GM12878 (cell line): ENCODE data around the gene ADAMTSL2. TPM values are rescaled to one million over a fixed set of nuclear protein-coding genes. Genes with fewer than 3 reads are reported as not detected.

Experiments
- ATAC-seq: fragments of 200-7000 bp; cut with Tn5 transposase; 3 replicates; pipeline ENCODE4 v1.9.1; 2020; ENCODE audit warnings: mild to moderate bottlenecking, moderate library complexity
- BruUV-seq: library from RNA; stranded (reverse); fragments of 400-500 nt; replicated peaks from 2 replicates; lab custom pipeline; 2021; lab: Mats Ljungman, UMichigan
- CTCF ChIA-PET: fragments of 300-600 bp; sonication (Branson Sonifier 250); formaldehyde crosslinking; extraction: SDS; loops from one replicate; lab custom pipeline; 2021; ENCODE audit warnings: inconsistent platforms; lab: Yijun Ruan, JAX
- POLR2A ChIA-PET: fragments of 350-600 bp; formaldehyde crosslinking; extraction: SDS; loops from one replicate; lab custom pipeline; 2021; ENCODE audit warnings: inconsistent platforms; lab: Charles Lee
- RAD21 ChIA-PET: fragments of 300-600 bp; sonication (Branson Sonifier 250); formaldehyde crosslinking; loops from one replicate; lab custom pipeline; 2023; ENCODE audit warnings: antibody characterized with exemption; ENCODE audit not compliant: unreplicated experiment; lab: Charles Lee
- SMC1A ChIA-PET: fragments of 300-600 bp; sonication (Branson Sonifier 250); formaldehyde crosslinking; loops from one replicate; lab custom pipeline; 2023; ENCODE audit not compliant: unreplicated experiment, uncharacterized antibody; lab: Charles Lee
- DNase-seq: peaks from one replicate; pipeline ENCODE4 v3.0.0-alpha.2; 2011; ENCODE audit warnings: low read depth, low spot score
- FAIRE-seq: peaks from 3 replicates; lab custom pipeline; 2011; peaks lifted over from hg19 to GRCh38; lab: Jason Lieb, UNC
- H2AFZ ChIP-seq: 2 replicates; pipeline ENCODE4 v1.6.0; 2011; ENCODE audit warnings: low read depth, low read length, control low read depth; ENCODE audit not compliant: control insufficient read depth
- H3K27ac ChIP-seq: 2 replicates; pipeline ENCODE4 v1.5.1; 2011; ENCODE audit warnings: control low read depth; ENCODE audit not compliant: control insufficient read depth, insufficient read depth
- H3K27me3 ChIP-seq, 2 experiments: replicated peaks in 1 of 2; 2 replicates each; pipeline versions ENCODE4 v1.6.0 to v1.6.1; 2011; ENCODE audit warnings: low read length in 1 of 2; ENCODE audit not compliant: control insufficient read depth in 2 of 2, insufficient read depth in 2 of 2
- H3K36me3 ChIP-seq, 2 experiments: 2 replicates each; pipeline ENCODE4 v1.5.1; 2011; ENCODE audit warnings: low read length in 1 of 2; ENCODE audit not compliant: control insufficient read depth in 2 of 2, insufficient read depth in 2 of 2
- H3K4me1 ChIP-seq: 2 replicates; pipeline ENCODE4 v1.6.1; 2011; ENCODE audit warnings: mild to moderate bottlenecking, low read length, moderate library complexity, mixed read lengths; ENCODE audit not compliant: control insufficient read depth, insufficient read depth
- H3K4me2 ChIP-seq: 2 replicates; pipeline ENCODE4 v1.6.0; 2011; ENCODE audit warnings: control low read depth; ENCODE audit not compliant: control insufficient read depth, insufficient read depth
- H3K4me3 ChIP-seq: fragments of 200-600 bp; sonication (generic); 2 replicates; pipeline ENCODE4 v1.5.1; 2016
- H3K79me2 ChIP-seq: 2 replicates; pipeline ENCODE4 v1.6.0; 2011; ENCODE audit warnings: low read length; ENCODE audit not compliant: control insufficient read depth, insufficient read depth
- H3K9ac ChIP-seq: 2 replicates; pipeline ENCODE4 v1.8.0; 2011; ENCODE audit warnings: low read length, control low read depth, mixed read lengths; ENCODE audit not compliant: control insufficient read depth, insufficient read depth
- H3K9me3 ChIP-seq: replicated peaks from 3 replicates; pipeline ENCODE4 v1.5.1; 2011; ENCODE audit warnings: mild to moderate bottlenecking, low read length; ENCODE audit not compliant: control insufficient read depth, insufficient read depth
- H4K20me1 ChIP-seq: 2 replicates; pipeline ENCODE4 v1.6.0; 2011; ENCODE audit not compliant: control insufficient read depth, insufficient read depth
- HDAC2 ChIP-seq: fragments of 200-600 bp; sonication (generic); IDR thresholded peaks from 2 replicates; pipeline ENCODE4 v1.6.1; 2017
- KDM1A ChIP-seq: fragments of 200-600 bp; sonication (generic); IDR thresholded peaks from 2 replicates; pipeline ENCODE4 v1.6.1; 2016; ENCODE audit warnings: borderline replicate concordance
- MYB ChIP-seq: fragments of 150-350 bp; IDR thresholded peaks from 2 replicates; pipeline ENCODE4 v1.6.1; 2014; ENCODE audit warnings: mild to moderate bottlenecking, low read depth, low read length, borderline replicate concordance
- NR2C1 ChIP-seq: fragments of 450-650 bp; IDR thresholded peaks from 2 replicates; pipeline ENCODE4 v1.6.1; 2017; ENCODE audit warnings: antibody characterized with exemption, mild to moderate bottlenecking, moderate library complexity
- RELA ChIP-seq: fragments of 450-650 bp; IDR thresholded peaks from 2 replicates; pipeline ENCODE4 v1.8.0; 2014; ENCODE audit warnings: borderline replicate concordance; ENCODE audit not compliant: partially characterized antibody
- SMAD1 ChIP-seq: fragments of 450-650 bp; IDR thresholded peaks from 2 replicates; pipeline ENCODE4 v1.6.1; 2018; ENCODE audit warnings: mild to moderate bottlenecking, low read depth; ENCODE audit not compliant: partially characterized antibody
- SMAD5 ChIP-seq: IDR thresholded peaks from 2 replicates; pipeline ENCODE4 v1.6.1; 2016; ENCODE audit warnings: antibody characterized with exemption, low read depth
- STAT3 ChIP-seq: IDR thresholded peaks from 2 replicates; pipeline ENCODE4 v1.6.1; 2011; ENCODE audit warnings: low read depth, low read length, improper control_type of control experiment
- YY1 ChIP-seq: IDR thresholded peaks from 2 replicates; pipeline ENCODE4 v1.6.1; 2011; ENCODE audit warnings: low read depth, mild to moderate bottlenecking, low read length
- ZZZ3 ChIP-seq: IDR thresholded peaks from 2 replicates; pipeline ENCODE4 v1.6.1; 2011; ENCODE audit warnings: low read depth; ENCODE audit not compliant: control insufficient read depth, insufficient read length
- WGBS: methylation state at CpG from one replicate; pipeline ENCODE4 v1.1.6; 2016; ENCODE audit warnings: low lambda C conversion rate; ENCODE audit not compliant: insufficient replicate concordance, insufficient coverage; ENCODE audit errors: missing lambda C conversion rate; 5-methylcytosine and 5-hydroxymethylcytosine counted together
- in situ Hi-C: fragments of 300-500 bp; cut with MboI; formaldehyde crosslinking; loops from 9 replicates; pipeline ENCODE4 v1.14.3; 2018; ENCODE audit warnings: mixed read lengths
- intact Hi-C: fragments of 100-400 bp; cut with micrococcal nuclease; formaldehyde crosslinking; loops from one replicate; pipeline ENCODE4 v1.14.2; 2022; ENCODE audit not compliant: unreplicated experiment
- polyA plus RNA-seq, 11 experiments: library from polyadenylated mRNA; depleted of rRNA in 4 of 11; unstranded in 6 of 11; stranded (reverse) in 5 of 11; fragments of >200 nt; fragmentation: Nextera tagmentation in 4 of 11; fragmentation: Illumina TruSeq in 1 of 11; extraction: Ambion mirVana in 4 of 11; extraction: Trizol in 1 of 11; gene quantifications; 1 replicate in 1 of 11; 2 replicates in 10 of 11; pipeline versions ENCODE4 v1.2.1 to v1.2.3, GENCODE V29; 2011 to 2016; ENCODE audit warnings: inconsistent platforms in 2 of 11, missing spikeins in 2 of 11, low read depth in 1 of 11
- total RNA-seq, 4 experiments: library from RNA; depleted of rRNA in 3 of 4; stranded (reverse); fragments of >200 nt in 3 of 4; fragmentation: Illumina TruSeq in 1 of 4; extraction: Trizol in 1 of 4; gene quantifications; 2 replicates each; pipeline versions ENCODE4 v1.2.1 to v1.2.3, GENCODE V29; 2013 to 2021
- TF ChIP-seq, protein P1 (sequence below): IDR thresholded peaks from 2 replicates; pipeline ENCODE4 v1.6.1; 2011; ENCODE audit warnings: mild to moderate bottlenecking, low read depth, low read length, moderate library complexity; ENCODE audit not compliant: insufficient replicate concordance
- TF ChIP-seq, protein P2 (sequence below): IDR thresholded peaks from 2 replicates; pipeline ENCODE4 v1.6.1; 2011; ENCODE audit warnings: borderline replicate concordance, low read depth, mild to moderate bottlenecking, moderate library complexity, mixed read lengths, low read length; ENCODE audit not compliant: insufficient read depth; ENCODE audit errors: extremely low read length
- TF ChIP-seq, protein P3 (sequence below): IDR thresholded peaks from 2 replicates; pipeline ENCODE4 v1.6.1; 2011; ENCODE audit warnings: low read depth, mild to moderate bottlenecking, low read length, moderate library complexity, borderline replicate concordance; ENCODE audit errors: extremely low read depth

The ADAMTSL2 gene
- total and polyA plus RNA-seq, 10 of the 15 experiments (the other 5 are each of a cell fraction or from before 2014, with no cell fraction given), result 0.07 TPM; not detected in 9

DNA sequence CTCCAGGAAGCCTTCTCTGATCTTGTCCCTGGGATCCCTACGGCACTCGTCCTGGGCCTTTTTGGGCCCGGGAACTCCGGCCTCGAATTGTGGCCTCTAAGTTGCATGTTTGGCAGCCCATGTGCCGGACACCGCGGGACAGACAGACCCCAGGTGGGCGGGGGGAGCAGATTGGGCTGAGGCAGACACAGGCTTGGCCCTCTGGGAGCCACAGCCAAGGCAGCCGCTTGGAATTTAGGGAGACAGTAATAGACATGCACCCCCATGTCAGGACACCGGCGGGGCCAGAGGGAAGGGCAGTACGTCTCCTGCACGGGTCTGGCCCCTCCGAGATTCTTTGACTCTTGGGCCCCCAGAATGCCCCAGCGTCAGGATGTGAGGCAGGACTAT, 36.2 kb downstream of the ADAMTSL2 start:
- RAD21 ChIA-PET, result no interaction called here
- no peak overlapping the region for H3K9ac ChIP-seq
- TF ChIP-seq, protein P1, sequence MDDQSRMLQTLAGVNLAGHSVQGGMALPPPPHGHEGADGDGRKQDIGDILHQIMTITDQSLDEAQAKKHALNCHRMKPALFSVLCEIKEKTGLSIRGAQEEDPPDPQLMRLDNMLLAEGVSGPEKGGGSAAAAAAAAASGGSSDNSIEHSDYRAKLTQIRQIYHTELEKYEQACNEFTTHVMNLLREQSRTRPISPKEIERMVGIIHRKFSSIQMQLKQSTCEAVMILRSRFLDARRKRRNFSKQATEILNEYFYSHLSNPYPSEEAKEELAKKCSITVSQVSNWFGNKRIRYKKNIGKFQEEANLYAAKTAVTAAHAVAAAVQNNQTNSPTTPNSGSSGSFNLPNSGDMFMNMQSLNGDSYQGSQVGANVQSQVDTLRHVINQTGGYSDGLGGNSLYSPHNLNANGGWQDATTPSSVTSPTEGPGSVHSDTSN, result no peak
- TF ChIP-seq RELA (no peak), KDM1A (no peak), MYB (no peak), NR2C1 (no peak), STAT3 (no peak), ZZZ3 (no peak), SMAD1 (no peak), HDAC2 (no peak), YY1 (no peak), SMAD5 (no peak)
- TF ChIP-seq, protein P2, sequence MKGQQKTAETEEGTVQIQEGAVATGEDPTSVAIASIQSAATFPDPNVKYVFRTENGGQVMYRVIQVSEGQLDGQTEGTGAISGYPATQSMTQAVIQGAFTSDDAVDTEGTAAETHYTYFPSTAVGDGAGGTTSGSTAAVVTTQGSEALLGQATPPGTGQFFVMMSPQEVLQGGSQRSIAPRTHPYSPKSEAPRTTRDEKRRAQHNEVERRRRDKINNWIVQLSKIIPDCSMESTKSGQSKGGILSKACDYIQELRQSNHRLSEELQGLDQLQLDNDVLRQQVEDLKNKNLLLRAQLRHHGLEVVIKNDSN, result no peak
- TF ChIP-seq, protein P3, sequence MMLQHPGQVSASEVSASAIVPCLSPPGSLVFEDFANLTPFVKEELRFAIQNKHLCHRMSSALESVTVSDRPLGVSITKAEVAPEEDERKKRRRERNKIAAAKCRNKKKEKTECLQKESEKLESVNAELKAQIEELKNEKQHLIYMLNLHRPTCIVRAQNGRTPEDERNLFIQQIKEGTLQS, result no peak
- WGBS, result 45% methylated on average over 16 of the region's 16 CpGs
- H3K27me3 ChIP-seq, result no peaks in the 10 kb centered on the region; a peak in 1 of 4 replicates
- FAIRE-seq (no peak), DNase-seq (no peak), ATAC-seq (no peak)
- in situ Hi-C loops (no loop called here), intact Hi-C loops (no loop called here)
- H3K79me2 ChIP-seq, result no peaks in the 10 kb centered on the region
- H3K4me3 ChIP-seq, result no peak overlapping the region
- no peak overlapping the region for H3K4me2 ChIP-seq
- H3K27ac ChIP-seq, result no peak overlapping the region
- POLR2A ChIA-PET, result no interaction called here
- H4K20me1 ChIP-seq, result no peaks in the 10 kb centered on the region
- no TSS peak for BruUV-seq
- H2AFZ ChIP-seq, result no peak overlapping the region
- no peaks in the 10 kb centered on the region for H3K36me3 ChIP-seq
- SMC1A ChIA-PET, result no interaction called here
- CTCF ChIA-PET, result no interaction called here
- no peaks in the 10 kb centered on the region for H3K9me3 ChIP-seq
- no peaks in the 10 kb centered on the region for H3K4me1 ChIP-seq
